PC-3 (cell line): ENCODE data around the gene MEPCE. TPM values are rescaled to one million over a fixed set of nuclear protein-coding genes. Genes with fewer than 3 reads are reported as not detected.
A peak's percentile ranks its signal among the peaks of the same experiment; 100 is the strongest.

Experiments
- ATAC-seq: fragments of 200-7000 bp; cut with Tn5 transposase; 2 replicates; pipeline ENCODE4 v1.9.1; 2020; ENCODE audit warnings: mild to moderate bottlenecking, moderate library complexity
- BruUV-seq: library from RNA; stranded (reverse); fragments of 400-500 nt; replicated peaks from 2 replicates; lab custom pipeline; 2021; lab: Mats Ljungman, UMichigan
- CTCF ChIA-PET: fragments of 300-600 bp; sonication (Branson Sonifier 250); formaldehyde crosslinking; loops from one replicate; lab custom pipeline; 2022; ENCODE audit warnings: antibody characterized with exemption; lab: Charles Lee
- POLR2A ChIA-PET: fragments of 300-600 bp; sonication (Branson Sonifier 250); formaldehyde crosslinking; loops from one replicate; lab custom pipeline; 2022; ENCODE audit warnings: antibody characterized with exemption; ENCODE audit not compliant: unreplicated experiment; lab: Charles Lee
- DNase-seq: peaks from one replicate; pipeline ENCODE4 v3.0.0-alpha.2; 2015
- H2AFZ ChIP-seq: fragments of 300-600 bp; sonication (generic); 2 replicates; pipeline ENCODE4 v1.6.0; 2016; ENCODE audit warnings: antibody characterized with exemption, low read length
- H3F3A ChIP-seq: fragments of 300-600 bp; sonication (generic); one replicate; pipeline ENCODE4 v1.6.0; 2017; ENCODE audit warnings: antibody characterized with exemption, low read length, control low read depth, mild to moderate bottlenecking; ENCODE audit not compliant: unreplicated experiment
- H3K27ac ChIP-seq: fragments of 300-600 bp; sonication (generic); 2 replicates; pipeline ENCODE4 v1.5.1; 2016; ENCODE audit warnings: mild to moderate bottlenecking, low read length
- H3K27me3 ChIP-seq: fragments of 300-600 bp; sonication (generic); 2 replicates; pipeline ENCODE4 v1.6.1; 2016; ENCODE audit warnings: low read length, mixed read lengths
- H3K36me3 ChIP-seq: fragments of 300-600 bp; sonication (generic); 2 replicates; pipeline ENCODE4 v1.6.1; 2016; ENCODE audit warnings: low read depth, mixed run types, low read length, mixed read lengths
- H3K4me1 ChIP-seq: fragments of 300-600 bp; sonication (generic); 2 replicates; pipeline ENCODE4 v1.5.1; 2016; ENCODE audit warnings: low read length; ENCODE audit not compliant: insufficient read depth
- H3K4me2 ChIP-seq: fragments of 300-600 bp; sonication (generic); 2 replicates; pipeline ENCODE4 v1.6.0; 2016; ENCODE audit warnings: low read length
- H3K4me3 ChIP-seq: fragments of 300-600 bp; sonication (generic); 2 replicates; pipeline ENCODE4 v1.5.1; 2016; ENCODE audit warnings: mild to moderate bottlenecking, low read length, mixed read lengths
- H3K79me2 ChIP-seq: fragments of 300-600 bp; sonication (generic); 2 replicates; pipeline ENCODE4 v1.6.1; 2017; ENCODE audit warnings: low read length, mixed read lengths
- H3K9ac ChIP-seq: fragments of 300-600 bp; sonication (generic); 2 replicates; pipeline ENCODE4 v1.6.0; 2016; ENCODE audit warnings: mild to moderate bottlenecking, low read length
- H3K9me2 ChIP-seq: fragments of 300-600 bp; sonication (generic); replicated peaks from 2 replicates; pipeline ENCODE4 v1.6.1; 2016; ENCODE audit warnings: mixed run types, low read length, mixed read lengths
- H3K9me3 ChIP-seq: fragments of 300-600 bp; sonication (generic); 2 replicates; pipeline ENCODE4 v1.6.1; 2016; ENCODE audit warnings: low read length, mixed read lengths
- H4K20me1 ChIP-seq: fragments of 300-600 bp; sonication (generic); 2 replicates; pipeline ENCODE4 v1.6.1; 2016; ENCODE audit warnings: low read length, mixed read lengths
- CTCF ChIP-seq: fragments of 300-600 bp; sonication (generic); conservative IDR thresholded peaks from 2 replicates; pipeline ENCODE4 v1.5.1; 2017; ENCODE audit warnings: antibody characterized with exemption, low read depth, mild to moderate bottlenecking, low read length
- EZH2 ChIP-seq: fragments of 300-600 bp; sonication (generic); IDR thresholded peaks from one replicate; pipeline ENCODE4 v1.6.1; 2017; ENCODE audit warnings: antibody characterized with exemption, mild to moderate bottlenecking, low read length; ENCODE audit not compliant: unreplicated experiment
- EZH2phosphoT487 ChIP-seq: fragments of 300-600 bp; sonication (generic); IDR thresholded peaks from 2 replicates; pipeline ENCODE4 v1.6.1; 2018; ENCODE audit warnings: mild to moderate bottlenecking, antibody characterized with exemption, low read length, borderline replicate concordance
- intact Hi-C: fragments of 100-400 bp; cut with micrococcal nuclease; formaldehyde crosslinking; loops from 2 replicates; pipeline ENCODE4 v1.9.0; 2023
- total RNA-seq: library from RNA; depleted of rRNA; stranded (reverse); fragments of >200 nt; gene quantifications from 2 replicates; pipeline ENCODE4 v1.2.3, GENCODE V29; 2014

Gene MEPCE
- total RNA-seq, 1 experiment from 2014 or later, result 36.0 TPM

DNA sequence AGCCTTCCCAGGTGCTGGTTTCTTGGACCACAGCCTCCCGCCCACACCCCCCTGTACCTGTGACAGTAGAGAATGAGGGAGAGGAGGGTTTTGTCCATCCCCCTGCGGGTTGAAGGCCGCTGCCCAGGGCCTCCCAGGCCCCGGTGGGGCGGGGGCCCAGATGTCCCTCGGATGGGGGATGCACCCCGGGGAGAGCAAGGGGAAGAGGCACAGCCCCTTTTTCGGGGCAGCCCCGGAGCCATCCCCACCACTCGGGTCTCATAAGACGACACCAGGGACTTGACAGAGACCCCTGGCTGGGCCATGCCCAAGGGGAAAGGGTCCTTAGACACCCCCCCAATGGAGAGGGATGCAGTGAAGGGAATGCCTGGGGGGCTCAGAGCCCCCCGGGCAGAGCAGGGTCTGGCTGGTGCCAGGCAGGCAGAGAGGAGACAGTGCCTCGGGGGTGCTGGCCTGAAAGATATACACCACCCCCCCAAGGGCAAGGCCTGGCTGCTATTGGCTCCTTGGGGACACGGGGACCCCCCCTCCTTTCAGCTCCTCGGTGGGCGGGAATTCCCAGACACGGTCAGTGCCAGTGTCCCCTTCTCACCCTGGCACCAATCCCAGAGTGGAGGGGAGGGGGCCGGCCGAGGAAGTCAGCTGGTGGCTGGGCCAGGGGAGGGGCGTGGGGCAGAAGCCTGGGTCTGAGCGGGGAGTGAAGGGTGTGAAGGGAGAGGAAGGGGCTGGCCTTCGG lies 38.2 kb downstream of the MEPCE start:
- Histone ChIP-seq H3K4me3 (no peak overlapping the region), H3K9me3 (no peaks in the 10 kb centered on the region), H3K36me3 (no peaks in the 10 kb centered on the region), H3K79me2 (no peaks in the 10 kb centered on the region), H3K4me2 (no peak overlapping the region), H3F3A (no peaks in the 10 kb centered on the region), H3K27ac (no peak overlapping the region), H3K9me2 (no peaks in the 10 kb centered on the region), H2AFZ (no peak overlapping the region), H3K27me3 (no peaks in the 10 kb centered on the region), H3K9ac (no peak overlapping the region), H3K4me1 (no peaks in the 10 kb centered on the region), H4K20me1 (no peaks in the 10 kb centered on the region)
- no peak for TF ChIP-seq CTCF
- TF ChIP-seq EZH2phosphoT487, result no peak
- no peak for TF ChIP-seq EZH2
- BruUV-seq, result no TSS peak
- ATAC-seq, result no peak
- ChIA-PET CTCF (no interaction called here), POLR2A (interaction anchor here (0.5 kb wide), 1 partner anchor 963 kb away, joined by 3 read pairs; the partner anchor contains the start of gene ZKSCAN5)
- intact Hi-C loops, result loop anchor here (10.0 kb wide), 1 partner anchor 387 kb away; the partner anchor contains the start of gene SLC12A9
- no peak for DNase-seq

DNA sequence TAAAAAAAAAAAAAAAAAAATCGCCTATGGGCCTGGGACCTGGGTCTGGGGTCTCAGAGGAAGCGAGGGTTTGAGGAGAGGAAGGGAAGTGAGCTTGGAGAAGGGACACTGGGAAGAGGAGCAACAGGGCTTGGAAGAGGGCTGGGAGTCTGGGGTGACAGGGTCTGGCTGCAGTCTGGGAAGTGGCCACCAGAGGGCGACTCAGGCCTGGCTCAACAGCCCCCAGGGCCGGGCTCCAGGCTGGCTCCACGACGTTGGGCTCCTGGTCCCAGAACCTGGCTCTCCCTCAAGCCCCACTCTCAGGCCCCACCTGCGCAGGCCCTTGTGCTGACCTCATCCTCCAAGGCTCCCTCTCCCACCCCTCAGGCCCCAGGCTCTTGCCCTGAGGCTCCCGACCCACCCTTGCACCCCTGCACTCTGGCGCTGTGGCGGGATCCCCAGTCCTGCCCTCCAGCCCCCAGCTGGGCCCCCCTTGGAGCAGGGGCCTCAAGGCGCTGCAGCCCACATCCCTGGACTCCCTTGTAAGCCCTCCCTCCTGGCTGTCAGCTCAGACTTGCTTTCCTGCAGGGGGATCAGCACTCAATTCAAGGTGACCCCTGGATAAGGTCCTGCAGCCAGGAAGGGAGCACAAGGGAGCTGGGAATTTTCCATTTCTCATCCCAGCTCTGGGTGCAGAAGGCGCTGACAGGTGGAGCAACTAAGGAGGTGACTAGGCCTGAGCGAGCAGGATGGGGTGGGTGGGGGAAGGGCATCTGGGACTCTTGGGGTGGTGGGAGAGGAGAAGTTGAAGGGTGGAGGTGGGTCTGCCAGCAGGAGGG lies 39.8 kb downstream of the MEPCE start:
- no peaks in the 10 kb centered on the region for H3F3A ChIP-seq
- no peaks in the 10 kb centered on the region for H3K27me3 ChIP-seq
- peak; percentile 79 for DNase-seq
- H3K9me3 ChIP-seq, result no peaks in the 10 kb centered on the region
- no peak for TF ChIP-seq EZH2
- peak; percentile 80 for TF ChIP-seq CTCF
- TF ChIP-seq EZH2phosphoT487, result no peak
- peak; percentile 76 for ATAC-seq
- H3K4me1 ChIP-seq, result no peaks in the 10 kb centered on the region
- H4K20me1 ChIP-seq, result no peaks in the 10 kb centered on the region
- no peak overlapping the region for H3K4me2 ChIP-seq
- POLR2A ChIA-PET, result no interaction called here
- no peak overlapping the region for H3K27ac ChIP-seq
- no peaks in the 10 kb centered on the region for H3K9me2 ChIP-seq
- no peak overlapping the region for H2AFZ ChIP-seq
- no peak overlapping the region for H3K9ac ChIP-seq
- no peak overlapping the region for H3K4me3 ChIP-seq
- no TSS peak for BruUV-seq
- CTCF ChIA-PET, result interaction anchor here (0.5 to 1.2 kb wide), 3 partner anchors 76 to 1327 kb away, joined by 4 to 6 read pairs (median 4); no protein-coding TSS in a partner anchor
- intact Hi-C loops, result loop anchor here (1.0 to 10.0 kb wide), 2 partner anchors 90 to 385 kb away; partner anchors contain the start of gene SLC12A9
- H3K36me3 ChIP-seq, result no peaks in the 10 kb centered on the region
- no peaks in the 10 kb centered on the region for H3K79me2 ChIP-seq
